ENCODE data around the gene IFNA6.

DNA sequence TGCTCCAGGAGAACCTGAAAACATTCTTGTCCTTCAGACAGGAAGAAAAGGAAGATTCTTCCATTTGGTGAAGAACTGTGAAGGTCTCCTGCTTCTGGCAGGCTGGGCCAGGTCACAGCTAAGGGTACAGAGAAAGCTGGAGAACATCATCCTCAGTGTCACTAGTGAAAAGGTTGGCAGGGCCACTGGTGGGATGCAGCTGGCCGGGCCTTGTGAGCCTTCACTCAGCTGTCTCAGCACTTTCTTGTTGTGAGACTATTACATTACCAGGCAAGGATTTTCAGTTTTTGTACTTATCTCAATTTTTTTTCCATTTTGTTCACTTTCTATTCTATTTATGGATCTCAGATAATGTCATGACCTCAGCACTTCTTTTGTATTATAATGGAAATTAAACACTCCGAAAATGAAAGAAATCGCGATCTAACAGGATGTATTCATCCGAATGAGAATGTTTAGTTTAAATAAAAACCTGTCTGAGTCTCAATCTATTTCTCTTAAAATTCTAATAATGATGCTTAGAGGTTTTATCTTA lies 48.3 kb upstream of the IFNA6 start:
- TF ChIP-seq, protein P1, sequence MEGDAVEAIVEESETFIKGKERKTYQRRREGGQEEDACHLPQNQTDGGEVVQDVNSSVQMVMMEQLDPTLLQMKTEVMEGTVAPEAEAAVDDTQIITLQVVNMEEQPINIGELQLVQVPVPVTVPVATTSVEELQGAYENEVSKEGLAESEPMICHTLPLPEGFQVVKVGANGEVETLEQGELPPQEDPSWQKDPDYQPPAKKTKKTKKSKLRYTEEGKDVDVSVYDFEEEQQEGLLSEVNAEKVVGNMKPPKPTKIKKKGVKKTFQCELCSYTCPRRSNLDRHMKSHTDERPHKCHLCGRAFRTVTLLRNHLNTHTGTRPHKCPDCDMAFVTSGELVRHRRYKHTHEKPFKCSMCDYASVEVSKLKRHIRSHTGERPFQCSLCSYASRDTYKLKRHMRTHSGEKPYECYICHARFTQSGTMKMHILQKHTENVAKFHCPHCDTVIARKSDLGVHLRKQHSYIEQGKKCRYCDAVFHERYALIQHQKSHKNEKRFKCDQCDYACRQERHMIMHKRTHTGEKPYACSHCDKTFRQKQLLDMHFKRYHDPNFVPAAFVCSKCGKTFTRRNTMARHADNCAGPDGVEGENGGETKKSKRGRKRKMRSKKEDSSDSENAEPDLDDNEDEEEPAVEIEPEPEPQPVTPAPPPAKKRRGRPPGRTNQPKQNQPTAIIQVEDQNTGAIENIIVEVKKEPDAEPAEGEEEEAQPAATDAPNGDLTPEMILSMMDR (IDR thresholded peaks at IDR 0.05 in 2 of 3, conservative IDR thresholded peaks at IDR 0.05 in 1 of 3; ENCODE audit: borderline replicate concordance in 1 of 3, insufficient read depth in 1 of 3, low read depth in 2 of 3, low read length in 2 of 3) = no peak
- TF ChIP-seq EGR1 (IDR thresholded peaks at IDR 0.05; ENCODE audit: low read depth) (no peak), RAD21 (IDR thresholded peaks at IDR 0.05; ENCODE audit: low read depth) (no peak), POLR2A (IDR thresholded peaks at IDR 0.05; ENCODE audit: borderline replicate concordance, extremely low read depth, insufficient read depth, insufficient read length) (no peak), EZH2 (IDR thresholded peaks at IDR 0.05) (no peak), JUND (IDR thresholded peaks at IDR 0.05) (no peak), SIN3A (IDR thresholded peaks at IDR 0.05; ENCODE audit: low read depth) (no peak), SP1 (IDR thresholded peaks at IDR 0.05; ENCODE audit: low read depth) (no peak)
- TF ChIP-seq, protein P2, sequence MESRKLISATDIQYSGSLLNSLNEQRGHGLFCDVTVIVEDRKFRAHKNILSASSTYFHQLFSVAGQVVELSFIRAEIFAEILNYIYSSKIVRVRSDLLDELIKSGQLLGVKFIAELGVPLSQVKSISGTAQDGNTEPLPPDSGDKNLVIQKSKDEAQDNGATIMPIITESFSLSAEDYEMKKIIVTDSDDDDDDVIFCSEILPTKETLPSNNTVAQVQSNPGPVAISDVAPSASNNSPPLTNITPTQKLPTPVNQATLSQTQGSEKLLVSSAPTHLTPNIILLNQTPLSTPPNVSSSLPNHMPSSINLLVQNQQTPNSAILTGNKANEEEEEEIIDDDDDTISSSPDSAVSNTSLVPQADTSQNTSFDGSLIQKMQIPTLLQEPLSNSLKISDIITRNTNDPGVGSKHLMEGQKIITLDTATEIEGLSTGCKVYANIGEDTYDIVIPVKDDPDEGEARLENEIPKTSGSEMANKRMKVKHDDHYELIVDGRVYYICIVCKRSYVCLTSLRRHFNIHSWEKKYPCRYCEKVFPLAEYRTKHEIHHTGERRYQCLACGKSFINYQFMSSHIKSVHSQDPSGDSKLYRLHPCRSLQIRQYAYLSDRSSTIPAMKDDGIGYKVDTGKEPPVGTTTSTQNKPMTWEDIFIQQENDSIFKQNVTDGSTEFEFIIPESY (IDR thresholded peaks at IDR 0.05; ENCODE audit: extremely low read depth, insufficient replicate concordance, low read length) = no peak
- TF ChIP-seq, protein P3, sequence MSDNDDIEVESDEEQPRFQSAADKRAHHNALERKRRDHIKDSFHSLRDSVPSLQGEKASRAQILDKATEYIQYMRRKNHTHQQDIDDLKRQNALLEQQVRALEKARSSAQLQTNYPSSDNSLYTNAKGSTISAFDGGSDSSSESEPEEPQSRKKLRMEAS (IDR thresholded peaks at IDR 0.05) = no peak
